Upper lobe of left lung (tissue), 4 donors: ENCODE data around the gene EMILIN3.

ENCODE experiments used
- CTCF ChIP-seq, 6 experiments: fragments of 450-650 bp in 4 of 6; fragments of 200-600 bp in 2 of 6; sonication (generic) in 2 of 6; IDR thresholded peaks; one replicate each; pipeline ENCODE4 v1.5.1; 2016 to 2019; ENCODE audit warnings: antibody characterized with exemption in 6 of 6
- POLR2A ChIP-seq, 4 donors: fragments of 450-650 bp; IDR thresholded peaks; one replicate each; pipeline ENCODE4 v1.5.1; 2016 to 2017; ENCODE audit warnings: antibody characterized with exemption in 4 of 4, mild to moderate bottlenecking in 2 of 4
- POLR2AphosphoS5 ChIP-seq, 2 donors: sonication (generic); formaldehyde crosslinking; IDR thresholded peaks; one replicate each; pipeline ENCODE4 v1.5.1; 2017; ENCODE audit warnings: antibody characterized with exemption in 2 of 2

- TF ChIP-seq POLR2A (IDR thresholded peaks at IDR 0.05) = no peak
- no peak for TF ChIP-seq POLR2AphosphoS5 (IDR thresholded peaks at IDR 0.05)
- no peak for TF ChIP-seq CTCF (IDR thresholded peaks at IDR 0.05)
Observed at GRCh38 chr20:41353530-41353929, 13.1 kb downstream of the EMILIN3 start.
